CD4-positive, alpha-beta memory T cell (primary cell): Measurements from ENCODE around the gene ECE1. TPM values are rescaled to one million over a fixed set of nuclear protein-coding genes. Genes with fewer than 3 reads are reported as not detected.

ENCODE experiments used
- CTCF ChIA-PET: fragments of 350-600 bp; sonication (Branson Sonifier 250); formaldehyde crosslinking; loops from one replicate; lab custom pipeline; 2021; ENCODE audit warnings: inconsistent platforms; ENCODE audit not compliant: partially characterized antibody; lab: Charles Lee
- POLR2A ChIA-PET: fragments of 350-600 bp; sonication (Branson Sonifier 250); formaldehyde crosslinking; loops from one replicate; lab custom pipeline; 2021; ENCODE audit not compliant: partially characterized antibody; lab: Charles Lee
- DNase-seq, 5 donors: peaks; one replicate each; pipeline versions ENCODE4 v3.0.0 to v3.0.0-alpha.2; 2020 to 2022; ENCODE audit warnings: mixed read lengths in 1 of 5
- H3K27ac ChIP-seq: one replicate; pipeline ENCODE4 v1.7.0; 2013; ENCODE audit warnings: low read depth, low read length
- H3K27me3 ChIP-seq: 2 replicates; pipeline ENCODE4 v1.7.0; 2013; ENCODE audit warnings: mild to moderate bottlenecking, low read length, moderate library complexity; ENCODE audit not compliant: insufficient read depth
- H3K36me3 ChIP-seq: 2 replicates; pipeline ENCODE4 v1.7.0; 2013; ENCODE audit warnings: mild to moderate bottlenecking, low read length, moderate library complexity; ENCODE audit not compliant: insufficient read depth
- H3K4me1 ChIP-seq: 2 replicates; pipeline ENCODE4 v1.7.0; 2013; ENCODE audit warnings: mild to moderate bottlenecking, low read length, moderate library complexity; ENCODE audit not compliant: insufficient read depth
- H3K4me3 ChIP-seq, 2 donors: one replicate each; pipeline ENCODE4 v1.7.0; 2013; ENCODE audit warnings: low read length in 2 of 2, mild to moderate bottlenecking in 1 of 2
- H3K9me3 ChIP-seq, 2 donors: one replicate each; pipeline ENCODE4 v1.7.0; 2013; ENCODE audit warnings: low read length in 2 of 2, control low read depth in 1 of 2; ENCODE audit not compliant: control insufficient read depth in 1 of 2
- H3K27ac Mint-ChIP-seq, 7 donors: one replicate each; pipeline ENCODE4 v1.8.0; 2020 to 2021; ENCODE audit warnings: mixed read lengths in 7 of 7, mild to moderate bottlenecking in 6 of 7, inconsistent platforms in 3 of 7, moderate library complexity in 3 of 7
- H3K27me3 Mint-ChIP-seq, 2 donors: one replicate each; pipeline ENCODE4 v1.8.0; 2020 to 2021; ENCODE audit warnings: mixed read lengths in 2 of 2
- H3K36me3 Mint-ChIP-seq, 2 donors: one replicate each; pipeline ENCODE4 v1.8.0; 2020 to 2021; ENCODE audit warnings: mixed read lengths in 2 of 2, inconsistent platforms in 1 of 2, mild to moderate bottlenecking in 1 of 2
- H3K4me1 Mint-ChIP-seq, 4 donors: one replicate each; pipeline ENCODE4 v1.8.0; 2020 to 2021; ENCODE audit warnings: mixed read lengths in 4 of 4, mild to moderate bottlenecking in 1 of 4
- H3K4me3 Mint-ChIP-seq, 8 donors: one replicate each; pipeline ENCODE4 v1.8.0; 2020 to 2021; ENCODE audit warnings: mixed read lengths in 8 of 8, mild to moderate bottlenecking in 7 of 8, moderate library complexity in 6 of 8, inconsistent platforms in 3 of 8
- H3K9me3 Mint-ChIP-seq, 8 donors: one replicate each; pipeline ENCODE4 v1.8.0; 2020 to 2021; ENCODE audit warnings: mixed read lengths in 8 of 8, mild to moderate bottlenecking in 5 of 8, inconsistent platforms in 3 of 8, moderate library complexity in 1 of 8
- intact Hi-C: fragments of 100-400 bp; cut with micrococcal nuclease; formaldehyde crosslinking; loops from one replicate; pipeline ENCODE4 v1.15.1; 2023
- polyA plus RNA-seq, 2 donors: library from polyadenylated mRNA; unstranded; fragments of 300-500 nt; fragmentation: Illumina TruSeq; gene quantifications; one replicate each; pipeline ENCODE4 v1.2.3, GENCODE V29; 2021
- total RNA-seq, 2 experiments: library from RNA; stranded (reverse); gene quantifications; one replicate each; pipeline ENCODE4 v1.2.3, GENCODE V29; 2021

The ECE1 gene
- total and polyA plus RNA-seq, 4 experiments from 2014 or later = 10.0 to 104 (median 75.6) TPM

DNA sequence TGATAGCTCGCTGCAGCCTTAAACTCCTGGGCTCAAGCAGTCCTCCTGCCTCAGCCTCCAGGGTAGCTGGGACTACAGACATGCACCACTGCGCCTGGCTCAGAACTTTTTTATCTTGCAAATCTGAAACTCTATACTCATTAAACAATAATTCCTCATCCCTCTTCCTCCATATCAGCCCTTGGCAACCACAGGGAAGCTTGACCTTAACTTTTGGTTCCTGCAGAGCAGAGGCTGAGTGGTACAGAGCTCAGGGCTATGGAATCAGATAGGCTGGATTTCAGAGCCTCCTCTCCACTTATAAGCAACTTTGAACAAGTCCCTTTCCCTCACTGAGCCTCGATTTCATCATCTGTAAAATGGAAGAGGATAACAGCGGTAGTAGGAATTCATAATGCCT is 47.4 kb downstream of the ECE1 start:
- intact Hi-C loops = no loop called here
- Mint-ChIP-seq H3K27me3 (no peaks in the 10 kb centered on the region), H3K9me3 (no peaks in the 10 kb centered on the region), H3K4me1 (peaks cover 0 to 1% (median under 1%) of the 10 kb centered on the region in 4 donors), H3K36me3 (peaks cover 37 to 85% of the 10 kb centered on the region in 2 donors), H3K4me3 (no peak overlapping the region), H3K27ac (peak overlapping the region in 2 of 7 donors; percentile 15 to 41)
- no peaks in the 10 kb centered on the region for H3K9me3 ChIP-seq
- no peak overlapping the region for H3K27ac ChIP-seq
- DNase-seq = no peak
- no peaks in the 10 kb centered on the region for H3K27me3 ChIP-seq
- peaks cover 65% of the 10 kb centered on the region for H3K36me3 ChIP-seq
- ChIA-PET POLR2A (no interaction called here), CTCF (interaction anchor here (0.8 to 8.1 kb wide), 5 partner anchors 9 to 125 kb away, joined by 3 to 67 read pairs (median 6); no protein-coding TSS in a partner anchor)
- no peaks in the 10 kb centered on the region for H3K4me1 ChIP-seq
- H3K4me3 ChIP-seq = no peak overlapping the region

DNA sequence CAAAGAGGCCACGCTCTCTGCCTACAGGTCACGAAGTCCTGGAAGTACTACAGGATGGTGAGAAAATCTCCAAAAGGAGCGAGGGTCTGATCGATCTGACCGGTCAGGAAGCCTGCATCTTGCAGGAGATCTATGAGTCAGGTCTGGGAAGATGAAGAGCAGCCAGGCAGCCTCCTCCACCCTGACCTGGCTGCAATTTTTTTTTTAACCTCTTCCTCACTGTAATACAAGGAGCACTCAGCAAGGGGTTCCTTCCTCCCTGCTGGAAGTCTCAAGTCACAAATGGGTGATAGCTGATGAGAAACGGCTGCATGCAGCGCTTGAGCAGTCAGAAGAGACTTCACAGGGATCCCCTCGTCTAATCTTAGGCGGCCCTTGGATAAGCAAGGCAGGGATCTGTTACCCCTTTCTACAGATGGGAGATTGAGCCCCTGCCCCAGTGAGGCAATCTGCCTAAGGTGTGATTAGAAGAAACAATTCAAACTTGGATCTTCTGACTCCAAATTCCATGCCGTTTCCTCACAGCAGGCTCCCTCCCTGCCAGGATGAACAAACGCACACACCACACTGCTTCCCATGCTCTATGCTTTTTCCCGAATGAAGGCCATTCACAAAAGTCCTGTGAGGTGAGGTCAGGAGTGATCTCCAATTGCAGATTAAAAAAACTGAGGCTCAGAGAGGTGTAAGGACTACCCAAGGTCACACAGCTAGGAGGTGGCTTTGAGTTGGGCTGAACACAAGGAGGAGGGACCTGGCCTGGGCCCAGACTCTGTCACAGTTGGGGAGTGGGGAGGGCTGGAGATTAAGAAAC is 48.3 kb downstream of the ECE1 start:
- Histone ChIP-seq H3K27ac (no peak overlapping the region), H3K9me3 (no peaks in the 10 kb centered on the region), H3K4me3 (no peak overlapping the region), H3K27me3 (no peaks in the 10 kb centered on the region), H3K4me1 (no peaks in the 10 kb centered on the region), H3K36me3 (peaks cover 66% of the 10 kb centered on the region)
- peaks cover 39 to 84% of the 10 kb centered on the region in 2 donors for H3K36me3 Mint-ChIP-seq
- ChIA-PET POLR2A (no interaction called here), CTCF (interaction anchor here (7.4 to 8.1 kb wide), 2 partner anchors 8 to 126 kb away, joined by 59 to 67 read pairs; no protein-coding TSS in a partner anchor)
- H3K4me3 Mint-ChIP-seq = no peak overlapping the region
- H3K4me1 Mint-ChIP-seq = no peaks in the 10 kb centered on the region
- intact Hi-C loops = no loop called here
- no peaks in the 10 kb centered on the region for H3K27me3 Mint-ChIP-seq
- no peaks in the 10 kb centered on the region for H3K9me3 Mint-ChIP-seq
- H3K27ac Mint-ChIP-seq = peak overlapping the region in 3 of 7 donors; percentile 30 to 69 (median 64)
- no peak for DNase-seq

DNA sequence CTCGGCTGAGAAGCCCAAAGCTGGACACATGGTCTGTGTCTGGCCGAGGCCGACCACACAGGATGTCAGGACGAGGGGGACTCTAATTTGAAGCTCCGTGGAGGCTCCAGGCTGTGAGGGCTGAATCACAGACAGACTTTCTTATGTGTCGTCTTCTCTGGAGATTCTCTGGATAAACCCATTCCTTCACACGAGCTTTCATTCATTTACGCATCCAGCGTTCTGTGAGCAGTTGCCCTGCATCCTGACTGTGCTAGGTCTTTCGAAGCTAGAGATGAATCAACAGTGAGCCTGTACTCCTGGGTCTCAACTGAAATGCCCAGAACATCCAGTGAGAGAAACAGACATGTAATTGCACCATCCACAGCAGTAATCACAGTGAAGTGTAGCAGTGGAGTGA is 49.6 kb downstream of the ECE1 start:
- Histone ChIP-seq H3K4me1 (no peaks in the 10 kb centered on the region), H3K27ac (no peak overlapping the region), H3K27me3 (no peaks in the 10 kb centered on the region), H3K9me3 (no peaks in the 10 kb centered on the region), H3K4me3 (no peak overlapping the region), H3K36me3 (peaks cover 70% of the 10 kb centered on the region)
- H3K4me3 Mint-ChIP-seq = no peak overlapping the region
- no peaks in the 10 kb centered on the region for H3K9me3 Mint-ChIP-seq
- CTCF ChIA-PET = interaction anchor here (1.0 to 1.4 kb wide), 2 partner anchors 14 to 127 kb away, joined by 3 to 7 read pairs; no protein-coding TSS in a partner anchor
- peaks cover 42 to 85% of the 10 kb centered on the region in 2 donors for H3K36me3 Mint-ChIP-seq
- no peaks in the 10 kb centered on the region for H3K27me3 Mint-ChIP-seq
- intact Hi-C loops = no loop called here
- no peaks in the 10 kb centered on the region for H3K4me1 Mint-ChIP-seq
- POLR2A ChIA-PET = no interaction called here
- no peak for DNase-seq
- H3K27ac Mint-ChIP-seq = no peak overlapping the region

DNA sequence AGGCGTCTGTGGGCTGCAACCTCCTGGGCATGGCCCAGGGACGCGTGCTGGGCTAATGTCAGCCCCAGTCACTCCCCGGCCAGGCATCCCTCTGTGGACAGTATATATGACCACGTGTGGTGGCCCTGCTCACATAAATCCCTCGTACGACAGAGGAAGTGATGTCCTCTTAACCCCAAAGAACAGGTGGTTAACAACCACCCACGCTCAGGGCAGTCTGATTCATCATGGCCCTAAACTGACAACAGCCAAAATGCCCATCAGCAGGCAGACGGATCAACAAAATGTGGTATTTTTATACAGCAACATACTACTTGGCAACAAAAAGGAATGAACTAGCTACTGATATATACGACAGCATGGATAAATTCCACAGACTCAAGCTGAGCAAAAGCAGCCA is 51.0 kb downstream of the ECE1 start:
- no peak overlapping the region for H3K27ac ChIP-seq
- no peak overlapping the region for H3K4me3 Mint-ChIP-seq
- H3K27ac Mint-ChIP-seq = peak overlapping the region in 3 of 7 donors; percentile 31 to 72 (median 38)
- ChIA-PET CTCF (interaction anchor here (1.1 to 1.2 kb wide), 2 partner anchors 22 to 129 kb away, joined by 4 to 7 read pairs; no protein-coding TSS in a partner anchor), POLR2A (no interaction called here)
- no peak for DNase-seq
- H3K4me3 ChIP-seq = no peak overlapping the region
- H3K9me3 ChIP-seq = no peaks in the 10 kb centered on the region
- H3K27me3 Mint-ChIP-seq = no peaks in the 10 kb centered on the region
- no peaks in the 10 kb centered on the region for H3K4me1 ChIP-seq
- H3K9me3 Mint-ChIP-seq = no peaks in the 10 kb centered on the region
- intact Hi-C loops = loop anchor here (10.0 kb wide), 1 partner anchor 206 kb away; the partner anchor contains the start of gene NBPF3
- H3K27me3 ChIP-seq = no peaks in the 10 kb centered on the region
- peaks cover 71% of the 10 kb centered on the region for H3K36me3 ChIP-seq
- H3K36me3 Mint-ChIP-seq = peaks cover 42 to 85% of the 10 kb centered on the region in 2 donors
- no peaks in the 10 kb centered on the region for H3K4me1 Mint-ChIP-seq

DNA sequence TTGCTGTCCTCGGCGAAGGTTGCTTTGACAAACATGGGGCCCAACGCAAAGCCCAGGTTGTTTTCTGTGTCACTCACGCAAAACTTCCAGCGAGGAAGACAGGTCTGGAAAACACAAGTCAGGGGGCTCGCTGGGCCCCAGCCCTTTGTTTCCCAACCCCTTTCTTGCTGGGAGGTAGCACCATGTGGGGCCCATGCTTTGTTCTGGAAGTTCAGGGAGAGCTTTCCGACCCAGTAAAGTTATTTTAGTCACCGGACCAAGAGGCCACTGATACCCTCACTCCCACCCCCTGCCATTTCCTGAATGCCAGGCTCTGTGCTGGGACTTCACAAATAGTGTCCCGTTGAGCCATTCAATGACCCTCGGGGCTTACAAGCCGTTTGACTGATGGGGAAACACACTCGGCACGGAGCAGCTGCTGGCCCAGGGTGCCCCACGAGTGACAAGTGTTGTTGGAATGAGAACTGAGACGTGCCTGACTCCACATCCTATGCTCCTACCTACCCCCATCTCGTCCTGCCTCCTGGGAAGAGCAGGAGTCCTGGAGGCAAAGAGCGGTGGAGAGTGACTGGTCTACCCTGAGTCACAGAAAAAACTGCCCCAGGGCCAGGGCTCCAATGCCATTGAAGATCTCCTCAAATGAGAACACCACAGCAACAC is 52.0 kb downstream of the ECE1 start:
- intact Hi-C loops = loop anchor here (10.0 kb wide), 1 partner anchor 207 kb away; the partner anchor contains the start of gene NBPF3
- H3K27me3 Mint-ChIP-seq = no peaks in the 10 kb centered on the region
- DNase-seq = no peak
- ChIA-PET CTCF (interaction anchor here (1.1 to 1.8 kb wide), 2 partner anchors 130 kb away, joined by 7 to 12 read pairs; no protein-coding TSS in a partner anchor), POLR2A (interaction anchor here (0.6 kb wide), 1 partner anchor 814 kb away, joined by 3 read pairs; no protein-coding TSS in a partner anchor)
- H3K9me3 Mint-ChIP-seq = no peaks in the 10 kb centered on the region
- H3K27ac Mint-ChIP-seq = peak overlapping the region in 1 of 7 donors; percentile 29
- H3K4me1 Mint-ChIP-seq = no peaks in the 10 kb centered on the region
- Histone ChIP-seq H3K36me3 (peaks cover 66% of the 10 kb centered on the region), H3K4me3 (no peak overlapping the region), H3K9me3 (no peaks in the 10 kb centered on the region), H3K4me1 (no peaks in the 10 kb centered on the region), H3K27me3 (no peaks in the 10 kb centered on the region), H3K27ac (no peak overlapping the region)
- H3K4me3 Mint-ChIP-seq = no peak overlapping the region
- H3K36me3 Mint-ChIP-seq = peaks cover 44 to 82% of the 10 kb centered on the region in 2 donors

DNA sequence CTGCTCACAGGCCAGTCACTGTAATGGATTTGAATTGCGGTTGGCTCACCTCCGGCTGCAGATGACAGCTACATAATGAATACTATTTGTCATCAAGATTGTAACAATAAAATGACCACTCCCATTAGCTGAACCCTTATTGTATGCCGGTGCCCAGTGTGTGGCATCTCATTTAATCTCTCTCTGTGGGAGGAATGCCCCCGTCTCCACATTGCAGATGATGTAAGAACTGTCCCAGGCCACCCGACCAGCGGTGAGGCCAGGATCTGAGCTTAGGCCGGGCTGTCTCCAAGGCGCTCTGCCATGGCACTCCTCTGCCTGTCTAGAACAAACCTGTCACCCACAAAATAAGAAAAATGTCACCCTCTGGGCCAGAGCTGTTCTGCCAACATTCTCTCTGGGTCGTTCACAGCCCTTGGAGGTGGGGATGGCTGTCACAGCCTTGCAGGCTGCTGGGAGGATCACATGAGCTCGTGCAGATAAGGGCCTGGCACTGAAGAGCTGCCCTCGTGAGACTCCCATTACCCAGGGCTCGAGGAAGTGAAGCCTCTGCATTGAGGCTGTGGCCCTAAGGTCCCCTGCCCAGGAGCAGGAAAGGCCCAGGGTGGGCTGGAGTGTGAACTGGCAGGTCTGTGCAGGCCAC is 52.7 kb downstream of the ECE1 start:
- Histone ChIP-seq H3K27ac (no peak overlapping the region), H3K4me3 (no peak overlapping the region), H3K36me3 (peaks cover 66% of the 10 kb centered on the region), H3K9me3 (no peaks in the 10 kb centered on the region), H3K4me1 (no peaks in the 10 kb centered on the region), H3K27me3 (no peaks in the 10 kb centered on the region)
- H3K9me3 Mint-ChIP-seq = no peaks in the 10 kb centered on the region
- H3K27me3 Mint-ChIP-seq = no peaks in the 10 kb centered on the region
- no peak for DNase-seq
- peaks cover 45 to 82% of the 10 kb centered on the region in 2 donors for H3K36me3 Mint-ChIP-seq
- POLR2A ChIA-PET = no interaction called here
- no peaks in the 10 kb centered on the region for H3K4me1 Mint-ChIP-seq
- H3K4me3 Mint-ChIP-seq = no peak overlapping the region
- CTCF ChIA-PET = interaction anchor here (1.4 to 1.8 kb wide), 3 partner anchors 14 to 130 kb away, joined by 3 to 12 read pairs (median 4); no protein-coding TSS in a partner anchor
- peak overlapping the region in 2 of 7 donors; percentile 37 to 61 for H3K27ac Mint-ChIP-seq
- intact Hi-C loops = loop anchor here (10.0 kb wide), 1 partner anchor 207 kb away; the partner anchor contains the start of gene NBPF3
